GM20000 (cell line): ENCODE results near the gene GAL.

Experiments used
- DNase-seq: peaks from one replicate; pipeline ENCODE4 v3.0.0; 2012; ENCODE audit warnings: low spot score
- TF ChIP-seq, protein P1 (sequence below): IDR thresholded peaks from 2 replicates; pipeline ENCODE4 v1.5.1; 2012; ENCODE audit warnings: mild to moderate bottlenecking, control low read depth; ENCODE audit errors: extremely low read depth, missing control alignments

Gene GAL

DNA sequence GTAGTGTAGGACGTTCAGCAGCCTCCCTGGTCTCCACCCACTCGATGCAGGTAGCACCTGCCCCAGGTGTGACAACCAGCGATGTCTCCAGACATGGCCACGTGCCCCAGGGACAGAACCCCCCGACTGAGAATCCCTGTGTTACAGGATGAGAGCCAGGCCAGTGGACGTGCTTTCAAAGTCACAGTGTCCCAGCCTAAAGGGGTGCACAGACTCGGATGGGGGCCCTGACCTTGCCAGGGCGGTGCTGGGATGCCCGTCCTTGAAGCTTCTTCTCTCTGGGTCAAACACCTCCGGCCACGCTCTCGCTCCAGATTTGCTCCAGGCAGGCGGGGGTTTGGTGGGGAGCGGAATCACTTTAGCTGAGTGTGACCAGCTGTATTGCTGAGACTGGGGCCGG is 23.3 kb upstream of the GAL start:
- TF ChIP-seq, protein P1, sequence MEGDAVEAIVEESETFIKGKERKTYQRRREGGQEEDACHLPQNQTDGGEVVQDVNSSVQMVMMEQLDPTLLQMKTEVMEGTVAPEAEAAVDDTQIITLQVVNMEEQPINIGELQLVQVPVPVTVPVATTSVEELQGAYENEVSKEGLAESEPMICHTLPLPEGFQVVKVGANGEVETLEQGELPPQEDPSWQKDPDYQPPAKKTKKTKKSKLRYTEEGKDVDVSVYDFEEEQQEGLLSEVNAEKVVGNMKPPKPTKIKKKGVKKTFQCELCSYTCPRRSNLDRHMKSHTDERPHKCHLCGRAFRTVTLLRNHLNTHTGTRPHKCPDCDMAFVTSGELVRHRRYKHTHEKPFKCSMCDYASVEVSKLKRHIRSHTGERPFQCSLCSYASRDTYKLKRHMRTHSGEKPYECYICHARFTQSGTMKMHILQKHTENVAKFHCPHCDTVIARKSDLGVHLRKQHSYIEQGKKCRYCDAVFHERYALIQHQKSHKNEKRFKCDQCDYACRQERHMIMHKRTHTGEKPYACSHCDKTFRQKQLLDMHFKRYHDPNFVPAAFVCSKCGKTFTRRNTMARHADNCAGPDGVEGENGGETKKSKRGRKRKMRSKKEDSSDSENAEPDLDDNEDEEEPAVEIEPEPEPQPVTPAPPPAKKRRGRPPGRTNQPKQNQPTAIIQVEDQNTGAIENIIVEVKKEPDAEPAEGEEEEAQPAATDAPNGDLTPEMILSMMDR: no peak
- no peak for DNase-seq

DNA sequence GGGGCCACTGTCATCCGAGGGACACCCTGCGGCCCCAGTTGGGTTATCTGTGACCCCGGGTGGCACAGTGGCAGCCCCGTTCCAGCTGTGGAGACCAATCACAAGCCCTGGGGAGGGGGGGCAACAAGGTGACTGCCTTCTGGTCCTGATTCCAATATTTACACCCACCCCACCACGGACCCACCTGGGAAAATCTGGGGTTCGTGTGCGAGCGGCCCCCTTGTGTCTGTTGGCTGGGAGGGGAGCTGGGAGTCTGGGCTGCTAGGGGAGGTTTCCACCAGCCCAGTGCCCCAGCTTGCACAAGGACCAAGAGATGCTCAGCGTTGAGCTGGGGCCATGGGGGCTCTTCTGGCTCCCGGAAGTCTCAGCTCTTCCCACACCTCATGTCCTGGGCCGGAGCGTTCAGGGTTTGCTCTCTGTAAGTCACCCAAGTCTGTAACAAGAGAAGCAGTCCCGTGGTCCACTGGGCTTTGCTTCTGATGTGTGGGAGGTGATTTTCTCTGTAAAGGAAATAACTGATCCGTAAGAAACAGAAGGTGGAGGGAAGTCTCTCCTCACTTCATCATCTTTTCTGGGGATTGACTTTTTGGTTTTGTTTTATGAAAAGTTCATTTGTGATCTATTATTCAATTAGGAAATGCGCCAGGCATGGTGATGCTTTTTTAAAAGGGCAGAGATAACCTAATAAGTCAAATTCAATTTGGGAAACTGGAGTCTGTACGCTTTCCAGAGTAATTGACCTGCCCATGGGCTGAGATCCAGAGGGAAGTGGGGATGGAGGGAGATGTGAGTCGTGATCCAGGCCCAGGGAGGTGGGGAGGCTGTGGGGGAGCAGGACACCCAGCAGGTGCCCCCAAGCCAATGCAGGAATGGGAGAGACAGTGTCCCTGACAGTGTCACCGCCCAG is 22.4 kb upstream of the GAL start:
- TF ChIP-seq, protein P1: no peak
- no peak for DNase-seq

DNA sequence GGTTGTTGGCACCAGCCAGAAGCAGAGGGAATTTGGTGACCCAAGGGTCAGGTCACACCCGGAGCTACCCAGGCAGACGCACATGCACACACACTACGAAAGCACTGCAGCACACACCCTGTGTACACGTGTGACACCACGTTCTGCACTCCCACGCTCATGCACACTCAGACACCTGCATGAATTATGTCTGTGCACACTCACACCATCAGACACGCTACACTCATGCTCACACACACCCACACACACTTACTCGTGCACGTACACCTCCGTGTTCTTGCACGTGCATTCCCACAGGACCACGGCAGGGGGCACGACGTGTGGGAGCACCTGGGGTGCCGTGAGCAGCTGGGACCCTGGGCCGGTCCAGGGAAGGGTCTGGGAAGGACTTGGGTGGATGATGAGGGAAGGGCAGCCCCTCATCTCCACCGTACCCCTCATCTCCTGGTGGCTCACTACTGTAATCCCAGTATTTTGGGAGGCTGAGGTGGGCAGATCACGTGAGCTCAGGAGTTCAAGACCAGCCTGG is 20.8 kb upstream of the GAL start:
- DNase-seq: no peak
- TF ChIP-seq, protein P1: no peak

DNA sequence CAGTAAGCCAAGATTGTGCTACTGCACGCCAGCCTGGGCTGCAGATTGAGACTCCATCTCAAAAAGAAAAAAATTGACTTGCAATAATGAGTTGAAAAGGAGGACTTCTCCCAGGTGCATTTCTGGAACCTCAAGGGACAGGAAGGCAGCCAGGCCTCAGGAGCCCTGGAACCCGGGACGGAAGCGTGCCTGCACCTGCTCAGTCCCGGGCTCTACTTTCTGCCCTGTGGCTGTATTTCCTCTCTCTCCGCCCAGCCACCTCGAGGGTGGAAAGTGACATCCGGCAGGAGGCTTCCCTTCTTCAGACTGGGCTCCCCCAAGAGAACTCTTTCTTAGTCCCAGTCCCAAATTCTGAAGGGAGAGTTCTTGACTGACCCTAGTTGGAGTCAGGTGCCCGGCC is 20.2 kb upstream of the GAL start:
- TF ChIP-seq, protein P1: no peak
- DNase-seq: no peak

DNA sequence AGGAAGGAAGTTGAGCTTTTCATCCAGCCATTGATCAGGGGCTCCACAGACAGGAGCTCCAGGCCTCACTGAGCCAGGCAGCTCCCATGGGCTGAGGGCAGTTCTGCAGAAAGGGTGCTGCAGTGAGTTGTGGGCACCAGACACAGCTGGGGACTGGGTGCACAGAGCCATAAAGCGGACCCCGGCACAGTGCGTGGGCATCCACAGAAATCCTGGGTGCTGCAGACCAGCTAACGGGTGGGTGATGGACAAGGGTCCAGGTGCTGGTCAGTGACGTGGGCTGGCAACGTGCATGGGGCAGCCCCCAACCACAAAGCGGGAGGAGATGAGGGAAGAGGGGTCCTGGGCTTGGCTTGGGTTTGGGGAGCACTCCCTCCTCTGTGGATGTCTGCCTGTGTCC is 19.4 kb upstream of the GAL start:
- DNase-seq: no peak
- TF ChIP-seq, protein P1: no peak

DNA sequence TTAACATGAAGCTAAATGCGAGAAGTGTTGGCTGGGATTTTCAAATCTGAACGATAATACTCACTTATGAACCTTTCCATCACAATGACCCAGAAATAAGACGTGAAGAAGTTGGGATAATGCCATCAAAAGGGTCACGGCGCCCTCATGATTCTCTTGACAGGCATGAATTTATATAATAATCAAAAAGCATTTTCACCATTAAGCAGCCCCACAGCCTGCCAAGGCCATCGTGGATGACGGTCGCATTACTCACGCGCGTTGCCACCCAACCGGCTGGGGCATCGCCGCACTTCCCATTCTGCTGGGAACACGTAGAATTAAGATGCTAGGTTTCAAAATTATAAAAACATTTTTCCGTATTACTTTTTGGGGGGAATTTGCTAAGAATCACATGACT is 18.9 kb upstream of the GAL start:
- TF ChIP-seq, protein P1: no peak
- no peak for DNase-seq

DNA sequence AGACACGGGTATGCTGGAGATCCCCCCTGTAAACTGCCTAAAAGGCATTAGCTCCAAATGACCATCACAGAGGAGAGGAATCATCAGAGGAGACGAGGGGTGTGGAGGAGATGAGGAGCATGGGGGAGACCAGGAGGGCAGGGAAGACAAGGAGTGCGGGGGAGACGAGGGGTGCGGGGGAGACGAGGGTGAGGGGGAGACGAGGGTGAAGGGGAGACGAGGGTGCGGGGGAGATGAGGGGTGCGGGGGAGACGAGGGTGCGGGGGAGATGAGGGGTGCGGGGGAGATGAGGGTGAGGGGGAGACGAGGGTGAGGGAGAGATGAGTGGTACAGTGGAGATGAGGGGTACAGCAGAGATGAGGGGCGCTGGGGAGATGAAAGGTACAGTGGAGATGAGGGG is 17.5 kb upstream of the GAL start:
- no peak for DNase-seq
- TF ChIP-seq, protein P1: no peak
